GM12878 (cell line): ENCODE measurements around the gene CHRNA9. TPM values are rescaled to one million over a fixed set of nuclear protein-coding genes. Genes with fewer than 3 reads are reported as not detected.

Source experiments
- ATAC-seq: fragments of 200-7000 bp; cut with Tn5 transposase; 3 replicates; pipeline ENCODE4 v1.9.1; 2020; ENCODE audit warnings: mild to moderate bottlenecking, moderate library complexity
- BruUV-seq: library from RNA; stranded (reverse); fragments of 400-500 nt; replicated peaks from 2 replicates; lab custom pipeline; 2021; lab: Mats Ljungman, UMichigan
- CTCF ChIA-PET: fragments of 300-600 bp; sonication (Branson Sonifier 250); formaldehyde crosslinking; extraction: SDS; loops from one replicate; lab custom pipeline; 2021; ENCODE audit warnings: inconsistent platforms; lab: Yijun Ruan, JAX
- POLR2A ChIA-PET: fragments of 350-600 bp; formaldehyde crosslinking; extraction: SDS; loops from one replicate; lab custom pipeline; 2021; ENCODE audit warnings: inconsistent platforms; lab: Charles Lee
- RAD21 ChIA-PET: fragments of 300-600 bp; sonication (Branson Sonifier 250); formaldehyde crosslinking; loops from one replicate; lab custom pipeline; 2023; ENCODE audit warnings: antibody characterized with exemption; ENCODE audit not compliant: unreplicated experiment; lab: Charles Lee
- SMC1A ChIA-PET: fragments of 300-600 bp; sonication (Branson Sonifier 250); formaldehyde crosslinking; loops from one replicate; lab custom pipeline; 2023; ENCODE audit not compliant: unreplicated experiment, uncharacterized antibody; lab: Charles Lee
- DNase-seq: peaks from one replicate; pipeline ENCODE4 v3.0.0-alpha.2; 2011; ENCODE audit warnings: low read depth, low spot score
- FAIRE-seq: peaks from 3 replicates; lab custom pipeline; 2011; peaks lifted over from hg19 to GRCh38; lab: Jason Lieb, UNC
- H2AFZ ChIP-seq: 2 replicates; pipeline ENCODE4 v1.6.0; 2011; ENCODE audit warnings: low read depth, low read length, control low read depth; ENCODE audit not compliant: control insufficient read depth
- H3K27ac ChIP-seq: 2 replicates; pipeline ENCODE4 v1.5.1; 2011; ENCODE audit warnings: control low read depth; ENCODE audit not compliant: control insufficient read depth, insufficient read depth
- H3K27me3 ChIP-seq, 2 experiments: replicated peaks in 1 of 2; 2 replicates each; pipeline versions ENCODE4 v1.6.0 to v1.6.1; 2011; ENCODE audit warnings: low read length in 1 of 2; ENCODE audit not compliant: control insufficient read depth in 2 of 2, insufficient read depth in 2 of 2
- H3K36me3 ChIP-seq, 2 experiments: 2 replicates each; pipeline ENCODE4 v1.5.1; 2011; ENCODE audit warnings: low read length in 1 of 2; ENCODE audit not compliant: control insufficient read depth in 2 of 2, insufficient read depth in 2 of 2
- H3K4me1 ChIP-seq: 2 replicates; pipeline ENCODE4 v1.6.1; 2011; ENCODE audit warnings: mild to moderate bottlenecking, low read length, moderate library complexity, mixed read lengths; ENCODE audit not compliant: control insufficient read depth, insufficient read depth
- H3K4me2 ChIP-seq: 2 replicates; pipeline ENCODE4 v1.6.0; 2011; ENCODE audit warnings: control low read depth; ENCODE audit not compliant: control insufficient read depth, insufficient read depth
- H3K4me3 ChIP-seq: fragments of 200-600 bp; sonication (generic); 2 replicates; pipeline ENCODE4 v1.5.1; 2016
- H3K79me2 ChIP-seq: 2 replicates; pipeline ENCODE4 v1.6.0; 2011; ENCODE audit warnings: low read length; ENCODE audit not compliant: control insufficient read depth, insufficient read depth
- H3K9ac ChIP-seq: 2 replicates; pipeline ENCODE4 v1.8.0; 2011; ENCODE audit warnings: low read length, control low read depth, mixed read lengths; ENCODE audit not compliant: control insufficient read depth, insufficient read depth
- H3K9me3 ChIP-seq: replicated peaks from 3 replicates; pipeline ENCODE4 v1.5.1; 2011; ENCODE audit warnings: mild to moderate bottlenecking, low read length; ENCODE audit not compliant: control insufficient read depth, insufficient read depth
- H4K20me1 ChIP-seq: 2 replicates; pipeline ENCODE4 v1.6.0; 2011; ENCODE audit not compliant: control insufficient read depth, insufficient read depth
- BCL11A ChIP-seq: IDR thresholded peaks from 2 replicates; pipeline ENCODE4 v1.6.1; 2011; ENCODE audit warnings: low read depth, low read length
- CHD4 ChIP-seq: fragments of 200-600 bp; sonication (generic); IDR thresholded peaks from 2 replicates; pipeline ENCODE4 v1.6.1; 2016; ENCODE audit warnings: mild to moderate bottlenecking
- CREB1 ChIP-seq: IDR thresholded peaks from 2 replicates; pipeline ENCODE4 v1.6.1; 2012; ENCODE audit warnings: low read depth, mild to moderate bottlenecking, inconsistent platforms
- E4F1 ChIP-seq: fragments of 450-650 bp; IDR thresholded peaks from 2 replicates; pipeline ENCODE4 v1.6.1; 2018; ENCODE audit warnings: borderline replicate concordance, mild to moderate bottlenecking; ENCODE audit not compliant: partially characterized antibody
- ELK1 ChIP-seq: IDR thresholded peaks from 2 replicates; pipeline ENCODE4 v1.6.1; 2012; ENCODE audit warnings: low read depth, low read length, improper control_type of control experiment
- FOS ChIP-seq: IDR thresholded peaks from 3 replicates; pipeline ENCODE4 v1.6.1; 2011; ENCODE audit warnings: borderline replicate concordance; ENCODE audit not compliant: insufficient read length; ENCODE audit errors: extremely low read depth
- HCFC1 ChIP-seq: fragments of 150-350 bp; IDR thresholded peaks from 2 replicates; pipeline ENCODE4 v1.6.1; 2014; ENCODE audit warnings: low read length
- HDGF ChIP-seq: fragments of 450-650 bp; IDR thresholded peaks from 2 replicates; pipeline ENCODE4 v1.6.1; 2016; ENCODE audit warnings: antibody characterized with exemption
- IRF3 ChIP-seq: fragments of 450-650 bp; IDR thresholded peaks from 2 replicates; pipeline ENCODE4 v1.6.1; 2014; ENCODE audit warnings: mild to moderate bottlenecking
- JUND ChIP-seq: IDR thresholded peaks from 2 replicates; pipeline ENCODE4 v1.6.1; 2012; ENCODE audit warnings: low read depth, mild to moderate bottlenecking, low read length, improper control_type of control experiment, moderate library complexity
- MTA2 ChIP-seq: fragments of 450-650 bp; IDR thresholded peaks from 2 replicates; pipeline ENCODE4 v1.6.1; 2016; ENCODE audit warnings: low read depth, mild to moderate bottlenecking, moderate library complexity
- RAD21 ChIP-seq: IDR thresholded peaks from 2 replicates; pipeline ENCODE4 v1.6.1; 2011; ENCODE audit warnings: mild to moderate bottlenecking, low read depth, low read length, moderate library complexity; ENCODE audit not compliant: insufficient read depth
- RB1 ChIP-seq: fragments of 450-650 bp; formaldehyde crosslinking; IDR thresholded peaks from 2 replicates; pipeline ENCODE4 v1.6.1; 2017; ENCODE audit warnings: mild to moderate bottlenecking, borderline replicate concordance
- SMC3 ChIP-seq: IDR thresholded peaks from 2 replicates; pipeline ENCODE4 v1.6.1; 2011; ENCODE audit warnings: low read length, improper control_type of control experiment, borderline replicate concordance
- TCF7 ChIP-seq: IDR thresholded peaks from 2 replicates; pipeline ENCODE4 v1.6.1; 2014; ENCODE audit warnings: antibody characterized with exemption, borderline replicate concordance
- ZZZ3 ChIP-seq: IDR thresholded peaks from 2 replicates; pipeline ENCODE4 v1.6.1; 2011; ENCODE audit warnings: low read depth; ENCODE audit not compliant: control insufficient read depth, insufficient read length
- WGBS: methylation state at CpG from one replicate; pipeline ENCODE4 v1.1.6; 2016; ENCODE audit warnings: low lambda C conversion rate; ENCODE audit not compliant: insufficient replicate concordance, insufficient coverage; ENCODE audit errors: missing lambda C conversion rate; 5-methylcytosine and 5-hydroxymethylcytosine counted together
- in situ Hi-C: fragments of 300-500 bp; cut with MboI; formaldehyde crosslinking; loops from 9 replicates; pipeline ENCODE4 v1.14.3; 2018; ENCODE audit warnings: mixed read lengths
- intact Hi-C: fragments of 100-400 bp; cut with micrococcal nuclease; formaldehyde crosslinking; loops from one replicate; pipeline ENCODE4 v1.14.2; 2022; ENCODE audit not compliant: unreplicated experiment
- polyA plus RNA-seq, 11 experiments: library from polyadenylated mRNA; depleted of rRNA in 4 of 11; unstranded in 6 of 11; stranded (reverse) in 5 of 11; fragments of >200 nt; fragmentation: Nextera tagmentation in 4 of 11; fragmentation: Illumina TruSeq in 1 of 11; extraction: Ambion mirVana in 4 of 11; extraction: Trizol in 1 of 11; gene quantifications; 1 replicate in 1 of 11; 2 replicates in 10 of 11; pipeline versions ENCODE4 v1.2.1 to v1.2.3, GENCODE V29; 2011 to 2016; ENCODE audit warnings: inconsistent platforms in 2 of 11, missing spikeins in 2 of 11, low read depth in 1 of 11
- total RNA-seq, 4 experiments: library from RNA; depleted of rRNA in 3 of 4; stranded (reverse); fragments of >200 nt in 3 of 4; fragmentation: Illumina TruSeq in 1 of 4; extraction: Trizol in 1 of 4; gene quantifications; 2 replicates each; pipeline versions ENCODE4 v1.2.1 to v1.2.3, GENCODE V29; 2013 to 2021
- TF ChIP-seq, protein P1 (sequence below): IDR thresholded peaks from 2 replicates; pipeline ENCODE4 v1.6.1; 2012; ENCODE audit warnings: low read depth, low read length, improper control_type of control experiment
- TF ChIP-seq, protein P2 (sequence below): fragments of 450-650 bp; IDR thresholded peaks from 2 replicates; pipeline ENCODE4 v1.6.1; 2016; ENCODE audit warnings: mild to moderate bottlenecking

The CHRNA9 gene
- total and polyA plus RNA-seq, 10 of the 15 experiments (the other 5 are each of a cell fraction or from before 2014, with no cell fraction given): 0.05 to 0.09 (median 0.08) TPM; not detected in 7

DNA sequence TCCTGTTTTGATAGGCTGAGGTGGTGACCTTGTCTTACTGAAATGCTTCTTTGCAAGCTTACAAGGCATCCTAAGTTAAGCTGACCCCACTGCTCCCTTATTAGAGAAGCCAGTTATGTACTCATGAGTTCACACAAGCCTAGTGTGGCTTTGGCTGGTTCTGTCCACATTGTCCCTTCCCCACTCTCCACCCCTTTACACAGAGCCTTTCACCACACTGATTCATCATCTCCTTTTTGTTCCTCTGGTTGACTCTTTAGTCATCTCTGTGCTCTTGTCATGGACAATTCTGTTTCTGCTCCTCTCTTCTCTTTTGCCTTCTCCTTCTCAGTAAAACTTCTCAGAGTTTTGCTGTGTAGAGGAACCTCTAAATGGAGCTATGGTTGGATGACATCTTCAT lies 4.9 kb downstream of the CHRNA9 start (continued):
- TF ChIP-seq JUND (no peak), ZZZ3 (no peak), CREB1 (no peak), FOS (no peak), IRF3 (no peak), ELK1 (no peak), HCFC1 (no peak), TCF7 (no peak)
- TF ChIP-seq, protein P1, sequence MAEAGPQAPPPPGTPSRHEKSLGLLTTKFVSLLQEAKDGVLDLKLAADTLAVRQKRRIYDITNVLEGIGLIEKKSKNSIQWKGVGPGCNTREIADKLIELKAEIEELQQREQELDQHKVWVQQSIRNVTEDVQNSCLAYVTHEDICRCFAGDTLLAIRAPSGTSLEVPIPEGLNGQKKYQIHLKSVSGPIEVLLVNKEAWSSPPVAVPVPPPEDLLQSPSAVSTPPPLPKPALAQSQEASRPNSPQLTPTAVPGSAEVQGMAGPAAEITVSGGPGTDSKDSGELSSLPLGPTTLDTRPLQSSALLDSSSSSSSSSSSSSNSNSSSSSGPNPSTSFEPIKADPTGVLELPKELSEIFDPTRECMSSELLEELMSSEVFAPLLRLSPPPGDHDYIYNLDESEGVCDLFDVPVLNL: no peak

DNA sequence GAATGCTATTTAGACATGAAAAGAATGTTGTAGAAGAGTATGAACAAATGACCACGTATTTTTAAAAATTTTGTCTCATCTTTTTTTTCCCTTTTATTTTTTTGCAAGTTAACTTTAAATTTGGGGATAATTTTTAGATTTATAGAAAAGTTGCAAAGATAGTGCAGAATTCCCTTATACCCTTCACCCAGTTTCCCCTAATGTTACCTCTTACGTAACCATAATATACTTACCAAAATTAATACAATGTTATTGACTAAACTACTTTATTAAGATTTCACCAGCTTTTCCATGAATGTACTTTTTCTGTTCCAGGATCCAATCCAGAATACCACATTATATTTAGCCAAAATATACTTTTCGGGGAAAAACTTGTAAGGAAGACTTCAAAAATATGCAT lies 12.3 kb downstream of the CHRNA9 start:
- Histone ChIP-seq H3K4me3 (no peak overlapping the region), H3K27ac (no peak overlapping the region), H3K9me3 (no peaks in the 10 kb centered on the region; the same call in 2 of the 3 replicates), H2AFZ (no peak overlapping the region), H3K36me3 (no peaks in the 10 kb centered on the region), H3K4me2 (no peak overlapping the region), H3K27me3 (no peaks in the 10 kb centered on the region), H3K79me2 (no peaks in the 10 kb centered on the region), H4K20me1 (no peaks in the 10 kb centered on the region), H3K4me1 (no peaks in the 10 kb centered on the region), H3K9ac (no peak overlapping the region)
- ChIA-PET SMC1A (no interaction called here), POLR2A (no interaction called here), CTCF (interaction anchor here (0.6 kb wide), 1 partner anchor 118 kb away, joined by 3 read pairs; no protein-coding TSS in a partner anchor), RAD21 (no interaction called here)
- FAIRE-seq (no peak), ATAC-seq (no peak), DNase-seq (no peak)
- 85% methylated on average over 3 of the region's 3 CpGs for WGBS
- in situ Hi-C loops (no loop called here), intact Hi-C loops (no loop called here)
- no TSS peak for BruUV-seq
- TF ChIP-seq SMC3: no peak
- TF ChIP-seq HDGF: no peak
- no peak for TF ChIP-seq BCL11A
- no peak for TF ChIP-seq CHD4
- no peak for TF ChIP-seq E4F1
- TF ChIP-seq, protein P2, sequence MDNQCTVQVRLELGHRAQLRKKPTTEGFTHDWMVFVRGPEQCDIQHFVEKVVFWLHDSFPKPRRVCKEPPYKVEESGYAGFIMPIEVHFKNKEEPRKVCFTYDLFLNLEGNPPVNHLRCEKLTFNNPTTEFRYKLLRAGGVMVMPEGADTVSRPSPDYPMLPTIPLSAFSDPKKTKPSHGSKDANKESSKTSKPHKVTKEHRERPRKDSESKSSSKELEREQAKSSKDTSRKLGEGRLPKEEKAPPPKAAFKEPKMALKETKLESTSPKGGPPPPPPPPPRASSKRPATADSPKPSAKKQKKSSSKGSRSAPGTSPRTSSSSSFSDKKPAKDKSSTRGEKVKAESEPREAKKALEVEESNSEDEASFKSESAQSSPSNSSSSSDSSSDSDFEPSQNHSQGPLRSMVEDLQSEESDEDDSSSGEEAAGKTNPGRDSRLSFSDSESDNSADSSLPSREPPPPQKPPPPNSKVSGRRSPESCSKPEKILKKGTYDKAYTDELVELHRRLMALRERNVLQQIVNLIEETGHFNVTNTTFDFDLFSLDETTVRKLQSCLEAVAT: no peak
- TF ChIP-seq MTA2: no peak
- no peak for TF ChIP-seq RB1
- no peak for TF ChIP-seq RAD21
